Nephron progenitor cell (in vitro differentiated cells): ENCODE results near the gene MAGI2.
A peak's percentile ranks its signal among the peaks of the same experiment; 100 is the strongest.

Source experiments
- DNase-seq: peaks from one replicate; pipeline ENCODE4 v3.0.0; 2021
- H3K27ac Mint-ChIP-seq: 2 replicates; pipeline ENCODE4 v1.8.0; 2021; ENCODE audit warnings: mild to moderate bottlenecking, moderate library complexity, mixed read lengths
- H3K27me3 Mint-ChIP-seq: 2 replicates; pipeline ENCODE4 v1.8.0; 2021; ENCODE audit warnings: mild to moderate bottlenecking, low read depth, mixed read lengths; ENCODE audit not compliant: poor library complexity
- H3K36me3 Mint-ChIP-seq: 2 replicates; pipeline ENCODE4 v1.8.0; 2021; ENCODE audit warnings: low read depth, mixed read lengths
- H3K4me1 Mint-ChIP-seq: 2 replicates; pipeline ENCODE4 v1.8.0; 2021; ENCODE audit warnings: mixed read lengths
- H3K4me3 Mint-ChIP-seq: 2 replicates; pipeline ENCODE4 v1.8.0; 2021; ENCODE audit warnings: mild to moderate bottlenecking, moderate library complexity, mixed read lengths
- H3K9me3 Mint-ChIP-seq: 2 replicates; pipeline ENCODE4 v1.8.0; 2021; ENCODE audit warnings: mild to moderate bottlenecking, moderate library complexity, mixed read lengths
- CTCF ChIP-seq: fragments of 200-600 bp; sonication (generic); IDR thresholded peaks from 2 replicates; pipeline ENCODE4 v1.5.0; 2021; ENCODE audit warnings: antibody characterized with exemption

MAGI2 gene

GRCh38 chr7:78558566-78558965, 894.9 kb downstream of the MAGI2 start:
- Mint-ChIP-seq H3K27me3 (no peaks in the 10 kb centered on the region), H3K27ac (no peak overlapping the region), H3K36me3 (no peaks in the 10 kb centered on the region), H3K9me3 (no peaks in the 10 kb centered on the region), H3K4me1 (peaks cover 18% of the 10 kb centered on the region), H3K4me3 (no peak overlapping the region)
- DNase-seq: no peak
- no peak for TF ChIP-seq CTCF

GRCh38 chr7:78543976-78544375, 909.5 kb downstream of the MAGI2 start:
- no peak for DNase-seq
- Mint-ChIP-seq H3K4me1 (peaks cover 7% of the 10 kb centered on the region), H3K4me3 (no peak overlapping the region), H3K9me3 (no peaks in the 10 kb centered on the region), H3K27ac (no peak overlapping the region), H3K36me3 (no peaks in the 10 kb centered on the region), H3K27me3 (no peaks in the 10 kb centered on the region)
- TF ChIP-seq CTCF: no peak

- Mint-ChIP-seq H3K9me3 (peaks cover 6% of the 10 kb centered on the region), H3K4me3 (no peak overlapping the region), H3K27me3 (no peaks in the 10 kb centered on the region), H3K27ac (no peak overlapping the region), H3K36me3 (no peaks in the 10 kb centered on the region), H3K4me1 (peaks cover 7% of the 10 kb centered on the region)
- DNase-seq: no peak
- no peak for TF ChIP-seq CTCF
Measured at GRCh38 chr7:78542981-78543380, 910.5 kb downstream of the MAGI2 start.

GRCh38 chr7:78542541-78542940, 910.9 kb downstream of the MAGI2 start:
- no peak overlapping the region for H3K4me3 Mint-ChIP-seq
- peaks cover 10% of the 10 kb centered on the region for H3K9me3 Mint-ChIP-seq
- no peaks in the 10 kb centered on the region for H3K27me3 Mint-ChIP-seq
- no peaks in the 10 kb centered on the region for H3K36me3 Mint-ChIP-seq
- H3K4me1 Mint-ChIP-seq: peaks cover 7% of the 10 kb centered on the region
- no peak for TF ChIP-seq CTCF
- H3K27ac Mint-ChIP-seq: no peak overlapping the region
- no peak for DNase-seq

GRCh38 chr7:78539825-78540224, 913.6 kb downstream of the MAGI2 start:
- no peak for TF ChIP-seq CTCF
- no peak overlapping the region for H3K27ac Mint-ChIP-seq
- peaks cover 14% of the 10 kb centered on the region for H3K4me1 Mint-ChIP-seq
- no peak for DNase-seq
- H3K36me3 Mint-ChIP-seq: peaks cover 5% of the 10 kb centered on the region
- peaks cover 3% of the 10 kb centered on the region for H3K27me3 Mint-ChIP-seq
- H3K9me3 Mint-ChIP-seq: peaks cover 29% of the 10 kb centered on the region
- H3K4me3 Mint-ChIP-seq: no peak overlapping the region

- Mint-ChIP-seq H3K9me3 (peaks cover 29% of the 10 kb centered on the region), H3K4me3 (no peak overlapping the region), H3K27me3 (peaks cover 3% of the 10 kb centered on the region), H3K4me1 (peaks cover 8% of the 10 kb centered on the region), H3K36me3 (peaks cover 5% of the 10 kb centered on the region), H3K27ac (peak overlapping the region; percentile 22)
- TF ChIP-seq CTCF: no peak
- no peak for DNase-seq
Measured at GRCh38 chr7:78535655-78536054, 917.8 kb downstream of the MAGI2 start.
